ENCODE results near the gene GPR55.

DNA sequence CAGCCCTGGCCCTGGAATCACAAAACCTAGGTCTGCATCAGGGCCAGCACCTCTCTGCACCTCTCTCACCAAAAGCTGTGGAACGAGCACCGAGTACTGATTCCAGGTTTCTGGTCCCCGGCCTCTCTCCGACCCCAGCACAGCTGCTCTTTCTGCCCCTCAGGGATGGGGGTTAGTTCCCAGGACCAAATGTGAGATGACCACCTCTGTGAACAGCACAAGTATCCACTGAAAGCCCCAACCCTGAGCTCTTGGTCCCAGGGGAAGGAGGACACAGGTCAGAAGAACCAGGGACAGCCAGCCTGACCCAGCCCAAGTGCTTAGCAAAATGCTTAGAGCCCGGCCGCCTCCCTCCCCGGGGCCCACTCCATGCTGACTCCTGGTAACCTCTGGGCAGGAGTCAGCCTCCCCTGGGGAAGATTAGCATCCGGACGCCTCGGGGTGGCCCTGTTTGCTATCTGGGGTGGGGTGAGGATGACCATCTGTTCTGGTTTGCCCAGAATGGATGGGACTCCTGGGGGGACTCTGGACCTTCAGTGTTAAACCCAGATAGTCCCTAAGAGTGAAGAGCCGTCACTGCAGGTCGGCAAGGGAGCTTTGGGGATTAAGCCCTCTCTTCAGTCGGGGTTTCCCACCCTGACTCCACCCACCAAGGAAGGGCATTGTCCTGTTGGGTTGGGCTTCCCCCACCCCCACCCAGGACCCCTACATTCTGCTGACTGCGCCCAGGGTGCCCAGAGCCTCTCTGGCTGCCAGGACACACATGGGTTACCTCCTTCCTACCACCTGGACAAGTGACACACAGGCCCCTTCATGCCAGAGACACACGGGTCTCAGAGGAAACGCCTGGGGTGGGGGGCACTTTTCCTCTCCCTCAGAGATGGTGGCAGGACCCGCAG lies 9.4 kb upstream of the GPR55 start:
- TF ChIP-seq EZH2 (IDR thresholded peaks at IDR 0.05; ENCODE audit: low read length) = no peak
- TF ChIP-seq, protein P1, sequence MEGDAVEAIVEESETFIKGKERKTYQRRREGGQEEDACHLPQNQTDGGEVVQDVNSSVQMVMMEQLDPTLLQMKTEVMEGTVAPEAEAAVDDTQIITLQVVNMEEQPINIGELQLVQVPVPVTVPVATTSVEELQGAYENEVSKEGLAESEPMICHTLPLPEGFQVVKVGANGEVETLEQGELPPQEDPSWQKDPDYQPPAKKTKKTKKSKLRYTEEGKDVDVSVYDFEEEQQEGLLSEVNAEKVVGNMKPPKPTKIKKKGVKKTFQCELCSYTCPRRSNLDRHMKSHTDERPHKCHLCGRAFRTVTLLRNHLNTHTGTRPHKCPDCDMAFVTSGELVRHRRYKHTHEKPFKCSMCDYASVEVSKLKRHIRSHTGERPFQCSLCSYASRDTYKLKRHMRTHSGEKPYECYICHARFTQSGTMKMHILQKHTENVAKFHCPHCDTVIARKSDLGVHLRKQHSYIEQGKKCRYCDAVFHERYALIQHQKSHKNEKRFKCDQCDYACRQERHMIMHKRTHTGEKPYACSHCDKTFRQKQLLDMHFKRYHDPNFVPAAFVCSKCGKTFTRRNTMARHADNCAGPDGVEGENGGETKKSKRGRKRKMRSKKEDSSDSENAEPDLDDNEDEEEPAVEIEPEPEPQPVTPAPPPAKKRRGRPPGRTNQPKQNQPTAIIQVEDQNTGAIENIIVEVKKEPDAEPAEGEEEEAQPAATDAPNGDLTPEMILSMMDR (optimal IDR thresholded peaks at IDR 0.05 in 1 of 3, IDR thresholded peaks at IDR 0.05 in 1 of 3, conservative IDR thresholded peaks at IDR 0.05 in 1 of 3; ENCODE audit: extremely low read depth in 1 of 3, insufficient read depth in 2 of 3, low read length in 3 of 3) = no peak
